Mesodermal cell (in vitro differentiated cells): ENCODE measurements around the gene TMOD3.

Experiments used
- H3K27ac ChIP-seq: 2 replicates; pipeline ENCODE4 v1.7.0; 2013; ENCODE audit warnings: mild to moderate bottlenecking, low read depth, low read length, moderate library complexity; ENCODE audit not compliant: severe bottlenecking
- H3K36me3 ChIP-seq: 2 replicates; pipeline ENCODE4 v1.7.1; 2013; ENCODE audit warnings: mild to moderate bottlenecking, low read length, moderate library complexity; ENCODE audit not compliant: control insufficient read depth, insufficient read depth
- H3K4me1 ChIP-seq: one replicate; pipeline ENCODE4 v1.7.1; 2013; ENCODE audit warnings: mild to moderate bottlenecking, low read length; ENCODE audit not compliant: insufficient read depth, control insufficient read depth, poor library complexity, severe bottlenecking
- H3K4me3 ChIP-seq: 2 replicates; pipeline ENCODE4 v1.7.0; 2013; ENCODE audit warnings: low read length, control low read depth, mild to moderate bottlenecking; ENCODE audit not compliant: insufficient read depth, poor library complexity, severe bottlenecking; ENCODE audit errors: extremely low read depth
- H3K9me3 ChIP-seq: 2 replicates; pipeline ENCODE4 v1.7.1; 2013; ENCODE audit warnings: mild to moderate bottlenecking, low read length, moderate library complexity; ENCODE audit not compliant: control insufficient read depth
- WGBS, 2 experiments: methylation state at CpG; one replicate each; pipeline ENCODE4 v1.1.5; 2013; ENCODE audit warnings: missing lambda C conversion rate in 2 of 2; ENCODE audit not compliant: insufficient coverage in 2 of 2; 5-methylcytosine and 5-hydroxymethylcytosine counted together

TMOD3 gene

GRCh38 chr15:51828621-51829375 lies 655 bp upstream of the TMOD3 start:
- peak overlapping the region; percentile 84 for H3K4me3 ChIP-seq
- no peaks in the 10 kb centered on the region for H3K36me3 ChIP-seq
- H3K9me3 ChIP-seq = no peaks in the 10 kb centered on the region
- H3K27ac ChIP-seq = no peak overlapping the region
- no peaks in the 10 kb centered on the region for H3K4me1 ChIP-seq
- 86 to 94% methylated on average over 6 to 9 of the region's 9 CpGs for WGBS, 2 experiments

- H3K4me3 ChIP-seq = peak overlapping the region; percentile 84
- H3K36me3 ChIP-seq = no peaks in the 10 kb centered on the region
- 0 to 17% methylated on average over 1 to 6 of the region's 8 CpGs for whole genome bisulfite sequencing, 2 experiments
- H3K9me3 ChIP-seq = no peaks in the 10 kb centered on the region
- H3K4me1 ChIP-seq = no peaks in the 10 kb centered on the region
- peak overlapping the region; percentile 68 for H3K27ac ChIP-seq
These were observed 888 bp downstream of the TMOD3 start for GRCh38 chr15:51830276-51830806.

GRCh38 chr15:51833772-51834171 lies 4.3 kb downstream of the TMOD3 start:
- Histone ChIP-seq H3K36me3 (no peaks in the 10 kb centered on the region), H3K4me1 (peaks cover 8% of the 10 kb centered on the region), H3K9me3 (no peaks in the 10 kb centered on the region), H3K27ac (no peak overlapping the region), H3K4me3 (no peak overlapping the region)
- WGBS, 2 experiments = 100% methylated on average over 1 of the region's 1 CpG; no CpG with 5 or more reads in 1 of the 2 experiments

- Histone ChIP-seq H3K36me3 (no peaks in the 10 kb centered on the region), H3K9me3 (no peaks in the 10 kb centered on the region), H3K4me3 (no peak overlapping the region), H3K4me1 (peaks cover 11% of the 10 kb centered on the region), H3K27ac (no peak overlapping the region)
- 60 to 80% methylated on average over 1 to 4 of the region's 4 CpGs for WGBS, 2 experiments
These were observed 8.4 kb downstream of the TMOD3 start for GRCh38 chr15:51837792-51838251.

GRCh38 chr15:51838270-51838669 lies 8.8 kb downstream of the TMOD3 start:
- no peaks in the 10 kb centered on the region for H3K36me3 ChIP-seq
- H3K27ac ChIP-seq = no peak overlapping the region
- WGBS, 2 experiments = 86 to 100% methylated on average over 1 of the region's 2 CpGs
- peaks cover 15% of the 10 kb centered on the region for H3K4me1 ChIP-seq
- H3K9me3 ChIP-seq = no peaks in the 10 kb centered on the region
- H3K4me3 ChIP-seq = no peak overlapping the region

GRCh38 chr15:51840692-51841091 lies 11.2 kb downstream of the TMOD3 start:
- no peak overlapping the region for H3K4me3 ChIP-seq
- H3K36me3 ChIP-seq = no peaks in the 10 kb centered on the region
- H3K4me1 ChIP-seq = peaks cover 23% of the 10 kb centered on the region
- no peaks in the 10 kb centered on the region for H3K9me3 ChIP-seq
- H3K27ac ChIP-seq = no peak overlapping the region
- WGBS, 2 experiments = 94 to 100% methylated on average over 2 to 3 of the region's 4 CpGs

- peaks cover 31% of the 10 kb centered on the region for H3K4me1 ChIP-seq
- H3K4me3 ChIP-seq = no peak overlapping the region
- no peak overlapping the region for H3K27ac ChIP-seq
- H3K36me3 ChIP-seq = no peaks in the 10 kb centered on the region
- 90 to 97% methylated on average over 4 of the region's 5 CpGs for WGBS, 2 experiments
- H3K9me3 ChIP-seq = no peaks in the 10 kb centered on the region
These were observed 12.1 kb downstream of the TMOD3 start for GRCh38 chr15:51841406-51842040.

- Histone ChIP-seq H3K4me1 (peaks cover 38% of the 10 kb centered on the region), H3K36me3 (no peaks in the 10 kb centered on the region), H3K27ac (no peak overlapping the region), H3K9me3 (no peaks in the 10 kb centered on the region), H3K4me3 (no peak overlapping the region)
- 78 to 100% methylated on average over 1 of the region's 3 CpGs for WGBS, 2 experiments
These were observed 12.8 kb downstream of the TMOD3 start for GRCh38 chr15:51842265-51842664.

- WGBS, 2 experiments = 82 to 83% methylated on average over 3 to 5 of the region's 6 CpGs
- Histone ChIP-seq H3K27ac (peak overlapping the region; percentile 17), H3K4me1 (peaks cover 30% of the 10 kb centered on the region), H3K4me3 (no peak overlapping the region), H3K36me3 (no peaks in the 10 kb centered on the region), H3K9me3 (no peaks in the 10 kb centered on the region)
These were observed 13.6 kb downstream of the TMOD3 start for GRCh38 chr15:51842852-51843737.

- H3K9me3 ChIP-seq = no peaks in the 10 kb centered on the region
- peaks cover 30% of the 10 kb centered on the region for H3K4me1 ChIP-seq
- no peak overlapping the region for H3K27ac ChIP-seq
- no peaks in the 10 kb centered on the region for H3K36me3 ChIP-seq
- 74 to 100% methylated on average over 1 to 3 of the region's 4 CpGs for WGBS, 2 experiments
- H3K4me3 ChIP-seq = no peak overlapping the region
These were observed 15.4 kb downstream of the TMOD3 start for GRCh38 chr15:51844747-51845426.
